K562 (cell line): ENCODE results near the gene HCRT. TPM values are rescaled to one million over a fixed set of nuclear protein-coding genes. Genes with fewer than 3 reads are reported as not detected.

ENCODE experiments used
- ASH1L ChIP-seq: fragments of 450-650 bp; IDR thresholded peaks from 2 replicates; pipeline ENCODE4 v1.6.1; 2018; ENCODE audit warnings: borderline replicate concordance, mild to moderate bottlenecking, low read depth; ENCODE audit not compliant: partially characterized antibody
- CBFA2T3 ChIP-seq: fragments of 450-650 bp; IDR thresholded peaks from 2 replicates; pipeline ENCODE4 v1.6.1; 2017
- CEBPG ChIP-seq, 3 experiments: fragments of 200-800 bp in 1 of 3; sonication (Bioruptor generic) in 1 of 3; sonication (generic) in 1 of 3; formaldehyde crosslinking in 1 of 3; IDR thresholded peaks in 2 of 3; conservative IDR thresholded peaks in 1 of 3; 2 replicates each; pipeline versions ENCODE4 v1.6.1 to v1.8.0; 2016 to 2022; ENCODE audit warnings: missing compliant biosample characterization in 2 of 3, missing genetic modification characterization in 2 of 3, mild to moderate bottlenecking in 1 of 3, missing genetic modification reagents in 1 of 3
- ETS2 ChIP-seq: IDR thresholded peaks from 2 replicates; pipeline ENCODE4 v1.6.1; 2016; ENCODE audit warnings: borderline replicate concordance, missing genetic modification characterization, mild to moderate bottlenecking, moderate library complexity, missing compliant biosample characterization; ENCODE audit not compliant: poor library complexity, severe bottlenecking
- HDAC1 ChIP-seq, 2 experiments: fragments of 450-650 bp; IDR thresholded peaks; 2 replicates each; pipeline ENCODE4 v1.6.1; 2016 to 2017; ENCODE audit warnings: inconsistent platforms in 1 of 2, mild to moderate bottlenecking in 1 of 2, moderate library complexity in 1 of 2
- HNRNPUL1 ChIP-seq: fragments of 200-400 bp; formaldehyde crosslinking; IDR thresholded peaks from 2 replicates; pipeline ENCODE4 v1.6.1; 2017; ENCODE audit warnings: low read length
- KLF13 ChIP-seq: fragments of 450-650 bp; IDR thresholded peaks from 2 replicates; pipeline ENCODE4 v1.6.1; 2016; ENCODE audit warnings: missing genetic modification characterization, low read depth, mild to moderate bottlenecking, missing compliant biosample characterization, moderate library complexity, borderline replicate concordance
- MCM2 ChIP-seq: fragments of 450-650 bp; IDR thresholded peaks from 2 replicates; pipeline ENCODE4 v1.6.1; 2017; ENCODE audit warnings: low read depth, mild to moderate bottlenecking
- MCM3 ChIP-seq: fragments of 450-650 bp; IDR thresholded peaks from 2 replicates; pipeline ENCODE4 v1.6.1; 2016
- MED1 ChIP-seq: sonication (generic); formaldehyde crosslinking; IDR thresholded peaks from 2 replicates; pipeline ENCODE4 v1.8.1; 2023; ENCODE audit warnings: missing genetic modification reagents, borderline replicate concordance
- MYC ChIP-seq, 2 experiments: fragments of 250-450 bp in 1 of 2; sonication (Bioruptor Pico) in 1 of 2; IDR thresholded peaks; 2 replicates each; pipeline versions ENCODE4 v1.5.1 to v1.6.1; 2012 to 2021; ENCODE audit warnings: low read depth in 2 of 2, borderline replicate concordance in 1 of 2, improper control_type of control experiment in 1 of 2, low read length in 1 of 2, mild to moderate bottlenecking in 1 of 2, moderate library complexity in 1 of 2
- PPARD ChIP-seq: fragments of 250-450 bp; sonication (Bioruptor Pico); IDR thresholded peaks from 2 replicates; pipeline ENCODE4 v1.8.0; 2022; ENCODE audit warnings: inconsistent platforms, mild to moderate bottlenecking, moderate library complexity
- SAFB ChIP-seq: fragments of 200-400 bp; formaldehyde crosslinking; IDR thresholded peaks from 2 replicates; pipeline ENCODE4 v1.6.1; 2017; ENCODE audit warnings: low read depth, low read length, borderline replicate concordance
- SREBF1 ChIP-seq: fragments of 150-350 bp; IDR thresholded peaks from 2 replicates; pipeline ENCODE4 v1.6.1; 2014; ENCODE audit warnings: antibody characterized with exemption, low read depth, low read length, borderline replicate concordance
- TARDBP ChIP-seq: fragments of 450-650 bp; IDR thresholded peaks from 2 replicates; pipeline ENCODE4 v1.6.1; 2016
- TCFL5 ChIP-seq: fragments of 250-450 bp; sonication (Bioruptor Pico); conservative IDR thresholded peaks from 2 replicates; pipeline ENCODE4 v1.6.1; 2021; ENCODE audit warnings: mild to moderate bottlenecking, moderate library complexity, matching md5 sums
- ZEB2 ChIP-seq: fragments of 450-650 bp; IDR thresholded peaks from 2 replicates; pipeline ENCODE4 v1.6.1; 2016
- ZKSCAN1 ChIP-seq: fragments of 150-350 bp; IDR thresholded peaks from 2 replicates; pipeline ENCODE4 v1.6.1; 2016; ENCODE audit warnings: low read depth, low read length
- polyA plus RNA-seq, 8 experiments: library from polyadenylated mRNA; depleted of rRNA in 4 of 8; stranded (reverse) in 5 of 8; unstranded in 3 of 8; fragments of >200 nt; fragmentation: Nextera tagmentation in 2 of 8; fragmentation: Illumina TruSeq in 1 of 8; extraction: Ambion mirVana in 2 of 8; extraction: Trizol in 1 of 8; gene quantifications; 2 replicates each; pipeline versions ENCODE4 v1.2.1 to v1.2.3, GENCODE V29; 2011 to 2014; ENCODE audit warnings: inconsistent platforms in 1 of 8, missing spikeins in 1 of 8
- total RNA-seq, 7 experiments: library from RNA; depleted of rRNA in 6 of 7; stranded (reverse); fragments of >200 nt in 6 of 7; fragmentation: Illumina TruSeq in 2 of 7; extraction: Trizol in 2 of 7; gene quantifications; 2 replicates each; pipeline versions ENCODE4 v1.2.1 to v1.2.3, GENCODE V29; 2011 to 2021; ENCODE audit warnings: low replicate concordance in 1 of 7
- TF ChIP-seq, protein P1 (sequence below), 2 experiments: fragments of 150-350 bp in 1 of 2; IDR thresholded peaks; 2 replicates each; pipeline ENCODE4 v1.6.1; 2012 to 2016; ENCODE audit warnings: low read depth in 2 of 2, low read length in 2 of 2, mild to moderate bottlenecking in 1 of 2, moderate library complexity in 1 of 2
- TF ChIP-seq, protein P2 (sequence below): fragments of 250-450 bp; sonication (Bioruptor Pico); IDR thresholded peaks from 2 replicates; pipeline ENCODE4 v1.8.0; 2022; ENCODE audit warnings: inconsistent platforms
- TF ChIP-seq, protein P3 (sequence below): sonication (generic); formaldehyde crosslinking; IDR thresholded peaks from 2 replicates; pipeline ENCODE4 v1.9.0; 2022; ENCODE audit warnings: mild to moderate bottlenecking, missing genetic modification reagents

The HCRT gene
- total and polyA plus RNA-seq, 9 of the 15 experiments (the other 6 are each of a cell fraction or from before 2014, with no cell fraction given): not detected

DNA sequence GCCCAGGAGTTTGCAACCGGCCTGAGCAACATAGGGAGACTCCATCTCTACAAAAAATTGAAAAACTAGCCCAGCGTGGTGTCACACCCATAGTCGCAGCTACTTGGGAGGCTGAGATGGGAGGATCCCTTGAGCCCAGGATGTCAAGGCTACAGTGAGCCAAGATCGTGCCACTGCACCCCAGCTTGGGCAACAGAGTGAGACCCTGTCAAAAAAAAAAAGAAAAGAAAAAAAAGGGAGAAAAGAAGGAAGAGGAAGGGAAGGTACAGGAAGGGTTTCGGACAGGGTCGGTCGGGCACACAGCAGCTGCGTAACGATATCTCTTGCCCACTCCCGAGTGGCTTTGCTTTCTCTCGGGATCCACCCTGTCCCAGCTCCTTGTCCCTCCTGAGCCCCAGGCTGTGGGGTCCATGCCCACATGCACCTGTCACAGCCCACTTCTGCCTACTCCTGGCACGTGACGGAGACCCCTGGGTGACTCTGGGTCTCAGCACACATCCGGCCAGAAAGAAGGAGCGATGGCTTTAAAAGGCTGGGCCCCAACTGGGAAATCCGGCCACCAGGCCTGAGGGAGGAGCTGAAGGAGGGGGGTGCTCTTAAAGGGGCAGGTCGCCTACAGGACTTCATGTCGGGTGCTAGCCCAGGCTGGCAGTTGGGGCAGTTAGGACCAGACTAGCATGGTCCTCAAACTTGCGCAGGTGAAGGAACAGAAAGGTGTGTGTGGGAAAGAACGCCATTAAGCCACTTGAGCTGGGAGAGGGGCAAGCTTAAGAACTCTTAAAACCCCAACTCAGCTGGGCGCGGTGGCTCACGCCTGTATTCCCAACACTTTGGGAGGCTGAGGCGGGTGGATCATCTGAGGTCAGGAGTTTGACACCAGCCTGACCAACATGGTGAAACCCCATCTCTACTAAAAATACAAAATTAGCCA lies 9.0 kb upstream of the HCRT start, which contains the start of gene GHDC (continued):
- no peak for TF ChIP-seq CEBPG (CRISPR knock-in tag; IDR thresholded peaks at IDR 0.05)
- TF ChIP-seq CEBPG (tag; conservative IDR thresholded peaks at IDR 0.05 in 1 of 2, IDR thresholded peaks at IDR 0.05 in 1 of 2): no peak
- TF ChIP-seq ZEB2: 0 out of 2 replicates have a peak, but pooled peaks have one; percentile 35
- TF ChIP-seq TCFL5 (CRISPR knock-in tag): no peak
- no peak for TF ChIP-seq MCM3
- no peak for TF ChIP-seq ZKSCAN1
- TF ChIP-seq HDAC1 (IDR thresholded peaks at IDR 0.05): peak in 1 of 2 experiments; percentile 73; a peak in 2 of 4 replicates
- no peak for TF ChIP-seq KLF13 (tag)
- TF ChIP-seq ASH1L: no peak
- TF ChIP-seq TARDBP: no peak
- no peak for TF ChIP-seq MED1 (CRISPR knock-in tag)
- no peak for TF ChIP-seq SAFB
- no peak for TF ChIP-seq PPARD (CRISPR knock-in tag)
- TF ChIP-seq CBFA2T3: no peak
- TF ChIP-seq HNRNPUL1: no peak
- TF ChIP-seq, protein P1, sequence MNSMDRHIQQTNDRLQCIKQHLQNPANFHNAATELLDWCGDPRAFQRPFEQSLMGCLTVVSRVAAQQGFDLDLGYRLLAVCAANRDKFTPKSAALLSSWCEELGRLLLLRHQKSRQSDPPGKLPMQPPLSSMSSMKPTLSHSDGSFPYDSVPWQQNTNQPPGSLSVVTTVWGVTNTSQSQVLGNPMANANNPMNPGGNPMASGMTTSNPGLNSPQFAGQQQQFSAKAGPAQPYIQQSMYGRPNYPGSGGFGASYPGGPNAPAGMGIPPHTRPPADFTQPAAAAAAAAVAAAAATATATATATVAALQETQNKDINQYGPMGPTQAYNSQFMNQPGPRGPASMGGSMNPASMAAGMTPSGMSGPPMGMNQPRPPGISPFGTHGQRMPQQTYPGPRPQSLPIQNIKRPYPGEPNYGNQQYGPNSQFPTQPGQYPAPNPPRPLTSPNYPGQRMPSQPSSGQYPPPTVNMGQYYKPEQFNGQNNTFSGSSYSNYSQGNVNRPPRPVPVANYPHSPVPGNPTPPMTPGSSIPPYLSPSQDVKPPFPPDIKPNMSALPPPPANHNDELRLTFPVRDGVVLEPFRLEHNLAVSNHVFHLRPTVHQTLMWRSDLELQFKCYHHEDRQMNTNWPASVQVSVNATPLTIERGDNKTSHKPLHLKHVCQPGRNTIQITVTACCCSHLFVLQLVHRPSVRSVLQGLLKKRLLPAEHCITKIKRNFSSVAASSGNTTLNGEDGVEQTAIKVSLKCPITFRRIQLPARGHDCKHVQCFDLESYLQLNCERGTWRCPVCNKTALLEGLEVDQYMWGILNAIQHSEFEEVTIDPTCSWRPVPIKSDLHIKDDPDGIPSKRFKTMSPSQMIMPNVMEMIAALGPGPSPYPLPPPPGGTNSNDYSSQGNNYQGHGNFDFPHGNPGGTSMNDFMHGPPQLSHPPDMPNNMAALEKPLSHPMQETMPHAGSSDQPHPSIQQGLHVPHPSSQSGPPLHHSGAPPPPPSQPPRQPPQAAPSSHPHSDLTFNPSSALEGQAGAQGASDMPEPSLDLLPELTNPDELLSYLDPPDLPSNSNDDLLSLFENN (IDR thresholded peaks at IDR 0.05; ENCODE audit: low read depth in 2 of 2, low read length in 2 of 2): 0 out of 4 replicates have a peak, but pooled peaks of 1 of the 2 experiments have one; percentile 25
- no peak for TF ChIP-seq MCM2
- TF ChIP-seq ETS2: no peak
- TF ChIP-seq, protein P2, sequence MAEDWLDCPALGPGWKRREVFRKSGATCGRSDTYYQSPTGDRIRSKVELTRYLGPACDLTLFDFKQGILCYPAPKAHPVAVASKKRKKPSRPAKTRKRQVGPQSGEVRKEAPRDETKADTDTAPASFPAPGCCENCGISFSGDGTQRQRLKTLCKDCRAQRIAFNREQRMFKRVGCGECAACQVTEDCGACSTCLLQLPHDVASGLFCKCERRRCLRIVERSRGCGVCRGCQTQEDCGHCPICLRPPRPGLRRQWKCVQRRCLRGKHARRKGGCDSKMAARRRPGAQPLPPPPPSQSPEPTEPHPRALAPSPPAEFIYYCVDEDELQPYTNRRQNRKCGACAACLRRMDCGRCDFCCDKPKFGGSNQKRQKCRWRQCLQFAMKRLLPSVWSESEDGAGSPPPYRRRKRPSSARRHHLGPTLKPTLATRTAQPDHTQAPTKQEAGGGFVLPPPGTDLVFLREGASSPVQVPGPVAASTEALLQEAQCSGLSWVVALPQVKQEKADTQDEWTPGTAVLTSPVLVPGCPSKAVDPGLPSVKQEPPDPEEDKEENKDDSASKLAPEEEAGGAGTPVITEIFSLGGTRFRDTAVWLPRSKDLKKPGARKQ: no peak
- TF ChIP-seq MYC (IDR thresholded peaks at IDR 0.05; ENCODE audit: low read depth, low read length): peak; percentile 60; the same call in 1 of the 2 replicates
- no peak for TF ChIP-seq MYC (CRISPR knock-in tag; IDR thresholded peaks at IDR 0.05; ENCODE audit: borderline replicate concordance, low read depth)
- 0 out of 2 replicates have a peak, but pooled peaks have one; percentile 38 for TF ChIP-seq SREBF1
- TF ChIP-seq, protein P3, sequence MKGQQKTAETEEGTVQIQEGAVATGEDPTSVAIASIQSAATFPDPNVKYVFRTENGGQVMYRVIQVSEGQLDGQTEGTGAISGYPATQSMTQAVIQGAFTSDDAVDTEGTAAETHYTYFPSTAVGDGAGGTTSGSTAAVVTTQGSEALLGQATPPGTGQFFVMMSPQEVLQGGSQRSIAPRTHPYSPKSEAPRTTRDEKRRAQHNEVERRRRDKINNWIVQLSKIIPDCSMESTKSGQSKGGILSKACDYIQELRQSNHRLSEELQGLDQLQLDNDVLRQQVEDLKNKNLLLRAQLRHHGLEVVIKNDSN (CRISPR knock-in tag): peak; percentile 31; the same call in 1 of the 2 replicates
